Esophagus muscularis mucosa (tissue), 3 donors: Measurements from ENCODE around the gene LTB4R2.

Source experiments
- POLR2A ChIP-seq: fragments of 450-650 bp; IDR thresholded peaks from one replicate; pipeline ENCODE4 v1.6.1; 2017; ENCODE audit warnings: antibody characterized with exemption, moderate library complexity, mild to moderate bottlenecking, low read depth
- TF ChIP-seq, protein P1 (sequence below), 3 experiments: fragments of 200-600 bp in 2 of 3; fragments of 450-650 bp in 1 of 3; sonication (generic) in 2 of 3; IDR thresholded peaks; one replicate each; pipeline ENCODE4 v1.5.1; 2017 to 2019; ENCODE audit warnings: antibody characterized with exemption in 3 of 3, mild to moderate bottlenecking in 2 of 3, moderate library complexity in 1 of 3

DNA sequence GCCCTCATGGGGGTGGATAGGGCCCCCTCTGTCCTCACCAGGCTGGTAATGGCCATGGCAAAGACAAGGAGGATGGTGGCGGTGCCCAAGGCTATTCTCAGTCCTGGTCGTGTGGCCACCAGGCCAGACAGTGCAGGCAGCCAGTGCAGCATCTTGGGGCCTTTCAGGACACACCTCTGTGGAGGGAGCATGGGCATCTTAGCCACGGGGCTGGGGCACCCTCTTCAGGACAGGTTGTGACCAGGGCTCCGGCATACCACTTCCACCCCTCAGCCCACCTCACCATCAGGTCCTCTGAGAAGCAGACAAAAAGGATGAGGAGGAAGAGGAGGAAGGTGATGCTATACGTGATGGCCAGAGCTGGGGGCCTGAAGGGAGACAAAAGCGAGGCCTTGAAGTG, 14.1 kb downstream of the LTB4R2 start:
- TF ChIP-seq, protein P1, sequence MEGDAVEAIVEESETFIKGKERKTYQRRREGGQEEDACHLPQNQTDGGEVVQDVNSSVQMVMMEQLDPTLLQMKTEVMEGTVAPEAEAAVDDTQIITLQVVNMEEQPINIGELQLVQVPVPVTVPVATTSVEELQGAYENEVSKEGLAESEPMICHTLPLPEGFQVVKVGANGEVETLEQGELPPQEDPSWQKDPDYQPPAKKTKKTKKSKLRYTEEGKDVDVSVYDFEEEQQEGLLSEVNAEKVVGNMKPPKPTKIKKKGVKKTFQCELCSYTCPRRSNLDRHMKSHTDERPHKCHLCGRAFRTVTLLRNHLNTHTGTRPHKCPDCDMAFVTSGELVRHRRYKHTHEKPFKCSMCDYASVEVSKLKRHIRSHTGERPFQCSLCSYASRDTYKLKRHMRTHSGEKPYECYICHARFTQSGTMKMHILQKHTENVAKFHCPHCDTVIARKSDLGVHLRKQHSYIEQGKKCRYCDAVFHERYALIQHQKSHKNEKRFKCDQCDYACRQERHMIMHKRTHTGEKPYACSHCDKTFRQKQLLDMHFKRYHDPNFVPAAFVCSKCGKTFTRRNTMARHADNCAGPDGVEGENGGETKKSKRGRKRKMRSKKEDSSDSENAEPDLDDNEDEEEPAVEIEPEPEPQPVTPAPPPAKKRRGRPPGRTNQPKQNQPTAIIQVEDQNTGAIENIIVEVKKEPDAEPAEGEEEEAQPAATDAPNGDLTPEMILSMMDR (IDR thresholded peaks at IDR 0.05): no peak
- TF ChIP-seq POLR2A: no peak
